VCaP (cell line): ENCODE data around the gene DIS3L2.

Experiments used
- H3K27ac ChIP-seq: fragments of 450-650 bp; 2 replicates; pipeline ENCODE4 v1.5.1; 2017
- TF ChIP-seq, protein P1 (sequence below): fragments of 450-650 bp; conservative IDR thresholded peaks from 2 replicates; pipeline ENCODE4 v1.5.1; 2017; ENCODE audit warnings: mild to moderate bottlenecking, moderate library complexity

The DIS3L2 gene

DNA sequence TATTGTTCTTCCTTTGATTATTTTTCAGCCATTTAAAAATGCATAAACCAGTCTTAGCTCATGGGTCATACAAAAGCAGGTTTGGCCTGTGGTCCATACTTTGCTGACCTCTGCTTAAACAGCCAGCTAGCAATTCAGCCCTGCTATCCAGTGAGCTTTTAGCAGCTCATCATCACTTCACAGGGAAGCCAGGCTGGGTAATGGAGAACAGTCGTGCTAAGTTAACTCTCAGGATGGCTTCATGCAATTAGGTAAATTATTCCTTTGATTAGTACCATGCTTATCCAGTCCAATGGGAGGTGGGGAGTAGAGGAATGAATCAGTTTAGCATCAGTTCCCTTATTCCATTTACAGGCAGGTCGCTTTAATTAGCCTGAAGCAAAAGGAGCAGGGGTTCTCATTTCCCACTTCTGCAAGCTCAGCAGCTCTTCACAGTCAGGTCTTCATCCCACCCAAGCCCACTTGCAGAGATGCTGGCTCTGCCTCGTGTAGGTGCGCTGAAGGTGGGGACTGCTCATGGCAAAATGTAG, 307.2 kb downstream of the DIS3L2 start:
- no peak overlapping the region for H3K27ac ChIP-seq
- TF ChIP-seq, protein P1, sequence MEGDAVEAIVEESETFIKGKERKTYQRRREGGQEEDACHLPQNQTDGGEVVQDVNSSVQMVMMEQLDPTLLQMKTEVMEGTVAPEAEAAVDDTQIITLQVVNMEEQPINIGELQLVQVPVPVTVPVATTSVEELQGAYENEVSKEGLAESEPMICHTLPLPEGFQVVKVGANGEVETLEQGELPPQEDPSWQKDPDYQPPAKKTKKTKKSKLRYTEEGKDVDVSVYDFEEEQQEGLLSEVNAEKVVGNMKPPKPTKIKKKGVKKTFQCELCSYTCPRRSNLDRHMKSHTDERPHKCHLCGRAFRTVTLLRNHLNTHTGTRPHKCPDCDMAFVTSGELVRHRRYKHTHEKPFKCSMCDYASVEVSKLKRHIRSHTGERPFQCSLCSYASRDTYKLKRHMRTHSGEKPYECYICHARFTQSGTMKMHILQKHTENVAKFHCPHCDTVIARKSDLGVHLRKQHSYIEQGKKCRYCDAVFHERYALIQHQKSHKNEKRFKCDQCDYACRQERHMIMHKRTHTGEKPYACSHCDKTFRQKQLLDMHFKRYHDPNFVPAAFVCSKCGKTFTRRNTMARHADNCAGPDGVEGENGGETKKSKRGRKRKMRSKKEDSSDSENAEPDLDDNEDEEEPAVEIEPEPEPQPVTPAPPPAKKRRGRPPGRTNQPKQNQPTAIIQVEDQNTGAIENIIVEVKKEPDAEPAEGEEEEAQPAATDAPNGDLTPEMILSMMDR: no peak

DNA sequence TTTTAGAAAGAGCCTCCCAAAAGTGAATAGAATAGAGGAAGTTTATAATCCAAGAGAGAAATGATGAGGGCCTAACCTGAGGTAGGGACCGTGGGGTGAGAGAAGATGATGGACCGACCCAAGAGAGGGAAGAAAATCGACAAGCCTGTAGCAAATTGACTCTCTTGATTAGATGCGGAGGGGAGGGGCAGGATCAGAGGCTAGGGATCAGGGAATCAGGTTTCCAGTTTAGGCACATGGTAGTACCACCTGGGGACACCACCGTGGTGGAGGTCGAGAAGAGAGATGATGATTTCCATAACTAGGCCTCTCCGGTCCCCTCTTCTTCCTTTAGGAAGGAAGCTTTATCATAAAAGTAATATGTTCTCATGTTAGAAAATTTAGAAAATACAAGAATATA, 308.4 kb downstream of the DIS3L2 start:
- TF ChIP-seq, protein P1: no peak
- H3K27ac ChIP-seq: no peak overlapping the region

DNA sequence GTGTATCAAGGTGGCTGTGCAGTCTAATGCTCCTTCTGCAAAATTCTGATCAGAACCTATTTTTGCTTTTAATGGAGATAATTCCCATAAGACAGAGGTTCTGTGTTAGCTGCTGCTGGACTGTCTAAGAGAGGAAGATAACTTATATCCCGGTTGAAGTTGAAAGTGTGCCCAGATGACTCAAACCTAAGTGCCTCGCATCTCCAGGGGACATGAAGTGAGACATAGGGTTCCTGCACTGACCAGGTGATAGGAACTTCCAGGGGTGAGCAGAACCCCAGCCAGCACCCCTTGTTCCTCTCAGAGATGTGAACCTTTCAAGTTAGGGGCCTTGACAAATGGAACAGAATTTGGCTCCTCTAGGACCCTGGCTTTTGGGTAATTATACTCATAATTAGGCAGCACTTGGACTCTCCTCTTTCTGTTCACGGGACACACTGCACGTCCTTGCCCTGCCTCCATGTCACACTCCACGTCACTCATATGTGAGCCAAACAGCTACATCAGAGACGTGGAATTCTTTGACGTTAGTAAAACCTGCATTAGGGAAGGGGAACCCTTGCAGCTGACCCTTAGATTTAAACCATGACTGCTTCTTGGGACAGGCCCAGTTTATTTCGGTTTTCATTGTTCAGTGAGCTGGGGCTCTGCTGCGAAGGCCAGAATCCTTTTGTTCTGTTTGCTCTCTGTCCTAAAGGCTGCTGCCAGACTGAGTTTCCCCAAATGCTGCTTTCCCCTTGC, 312.6 kb downstream of the DIS3L2 start:
- TF ChIP-seq, protein P1: no peak
- no peak overlapping the region for H3K27ac ChIP-seq

DNA sequence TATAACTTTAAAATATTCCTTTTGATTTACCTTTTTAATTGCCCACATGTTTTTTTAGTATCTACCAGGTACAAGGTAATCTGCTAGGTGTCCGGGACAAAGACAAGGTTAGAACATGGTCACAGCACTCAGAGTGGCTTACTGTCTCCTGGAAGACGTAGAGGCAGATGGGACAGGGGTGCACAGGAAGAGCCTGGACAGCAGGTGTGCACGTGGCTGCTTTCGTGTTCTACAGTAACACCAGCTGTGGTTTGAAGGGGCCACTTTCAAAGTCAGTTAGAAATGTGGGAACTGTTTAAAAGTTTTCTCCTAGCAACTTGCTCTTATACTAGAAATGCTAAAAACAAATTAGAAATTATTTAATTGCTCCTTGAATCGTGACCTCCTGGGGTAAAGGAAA, 314.2 kb downstream of the DIS3L2 start:
- TF ChIP-seq, protein P1: no peak
- H3K27ac ChIP-seq: no peak overlapping the region

DNA sequence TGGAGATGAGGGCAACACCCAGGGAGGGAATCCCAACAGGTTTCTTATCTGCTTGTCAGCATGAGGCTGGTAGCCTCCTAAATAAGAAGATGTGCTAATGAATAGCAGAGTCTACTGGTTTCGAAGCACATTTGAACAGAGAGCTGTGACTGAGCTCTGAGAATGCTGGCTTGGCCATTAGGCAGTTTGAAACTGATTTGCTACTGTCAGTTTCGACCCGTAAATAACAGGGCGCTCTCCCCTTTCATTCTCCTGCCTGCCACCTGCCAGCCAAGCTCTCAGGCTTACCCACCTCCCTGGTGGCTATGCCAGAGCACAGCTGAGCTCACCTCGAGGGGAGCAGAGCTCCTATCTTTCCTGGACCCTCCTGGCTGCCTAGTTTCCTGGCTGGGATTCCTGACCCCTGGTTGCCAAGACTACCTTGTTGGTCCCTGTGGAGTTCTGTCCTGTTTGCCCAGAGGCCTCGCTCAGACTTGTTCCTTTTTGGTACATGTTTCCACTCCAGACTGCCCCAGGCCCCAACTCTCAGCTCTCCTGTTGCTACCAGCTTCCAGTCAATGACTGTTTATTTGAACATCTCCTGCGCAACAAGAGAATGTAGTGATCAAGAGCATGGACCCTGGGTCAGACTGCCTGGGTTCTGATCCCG, 314.7 kb downstream of the DIS3L2 start:
- no peak overlapping the region for H3K27ac ChIP-seq
- TF ChIP-seq, protein P1: no peak

DNA sequence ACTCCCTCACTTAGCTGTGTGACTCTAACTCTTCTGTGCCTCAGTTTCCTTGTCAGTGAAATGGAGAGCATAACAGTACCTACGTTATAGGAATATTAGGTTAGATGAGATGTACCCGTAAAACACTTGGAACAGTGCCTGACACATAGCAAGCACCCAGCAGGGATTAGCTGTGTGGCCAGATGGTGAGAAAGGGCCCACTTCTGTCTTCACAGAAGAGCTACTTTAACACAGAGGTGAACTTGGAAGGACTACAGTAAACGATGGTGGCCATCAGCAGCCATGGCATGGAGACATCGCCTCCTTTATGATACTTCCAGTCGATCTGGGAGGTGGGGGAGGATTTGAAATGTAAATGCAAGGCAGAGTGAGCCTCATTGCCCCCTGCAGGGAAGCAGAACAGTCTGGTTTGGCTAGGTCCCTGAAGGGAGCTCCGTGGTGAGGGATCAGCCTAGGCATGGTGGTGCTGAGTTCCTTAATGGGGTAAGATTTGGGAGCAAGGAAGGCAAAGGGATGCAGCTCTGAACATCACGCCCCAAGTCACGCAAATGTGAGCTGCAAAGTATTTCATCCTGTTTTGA, 315.3 kb downstream of the DIS3L2 start:
- H3K27ac ChIP-seq: no peak overlapping the region
- TF ChIP-seq, protein P1: no peak

DNA sequence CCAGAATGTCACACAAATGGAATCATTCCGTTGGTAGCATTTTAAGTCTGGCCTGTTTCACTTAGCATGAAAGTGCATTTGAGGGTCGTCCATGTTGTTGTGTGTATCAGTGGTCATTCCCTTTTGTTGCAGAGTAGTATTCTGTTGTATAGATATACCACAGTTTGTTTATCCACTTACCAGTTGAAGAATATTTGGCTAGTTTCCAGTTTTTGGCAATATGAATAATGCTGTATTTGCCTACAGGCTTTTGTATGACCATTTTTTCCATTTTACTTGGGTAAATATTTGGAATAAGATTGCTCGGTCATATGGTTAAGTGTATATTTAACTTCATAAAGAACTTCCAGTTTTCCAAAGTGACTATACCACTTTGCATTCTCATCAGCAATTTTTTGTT, 317.0 kb downstream of the DIS3L2 start:
- TF ChIP-seq, protein P1: no peak
- H3K27ac ChIP-seq: no peak overlapping the region
